Activated CD8-positive, alpha-beta memory T cell treated with anti-CD3 and anti-CD28 coated beads, Interleukin-2, amount 50 U/mL, for 24 hours (primary cell): Measurements from ENCODE around the gene ADK.

Experiments
- DNase-seq: peaks from one replicate; pipeline ENCODE4 v3.0.0-alpha.2; 2020; ENCODE audit errors: extremely low read depth

Gene ADK

GRCh38 chr10:74738985-74739567 is 588.1 kb downstream of the ADK start:
- DNase-seq, result no peak

GRCh38 chr10:74743401-74743800 is 592.4 kb downstream of the ADK start:
- DNase-seq, result no peak

GRCh38 chr10:74745449-74745848 is 594.4 kb downstream of the ADK start:
- DNase-seq, result no peak

GRCh38 chr10:74746813-74747212 is 595.8 kb downstream of the ADK start:
- no peak for DNase-seq

GRCh38 chr10:74748468-74749031 is 597.5 kb downstream of the ADK start:
- DNase-seq, result no peak

- DNase-seq, result no peak
Measured at GRCh38 chr10:74750848-74751274, 599.8 kb downstream of the ADK start.

- no peak for DNase-seq
Measured at GRCh38 chr10:74752371-74753040, 601.5 kb downstream of the ADK start.

GRCh38 chr10:74753442-74754211 is 602.6 kb downstream of the ADK start:
- DNase-seq, result no peak

- DNase-seq, result no peak
Measured at GRCh38 chr10:74754381-74754821, 603.4 kb downstream of the ADK start.

GRCh38 chr10:74755273-74755672 is 604.3 kb downstream of the ADK start:
- no peak for DNase-seq
